ENCODE data around the gene DHX32.

The DHX32 gene

GRCh38 chr10:125849448-125849847, 31.6 kb downstream of the DHX32 start:
- Histone ChIP-seq H3K18ac (ENCODE audit: low read length) (no peak overlapping the region), H3K4me3 (ENCODE audit: low read length) (no peak overlapping the region), H2AK5ac (ENCODE audit: low read length) (no peak overlapping the region), H2BK5ac (ENCODE audit: low read length) (no peak overlapping the region), H2BK15ac (replicated peaks; ENCODE audit: low read depth) (no peak overlapping the region), H2BK120ac (ENCODE audit: low read depth, low read length) (no peak overlapping the region), H3K9ac (ENCODE audit: low read length) (no peak overlapping the region), H3K4ac (ENCODE audit: low read depth, low read length) (no peak overlapping the region), H3K36me3 (ENCODE audit: control insufficient read depth, insufficient read depth, low read length) (peaks cover 3% of the 10 kb centered on the region), H3K4me2 (ENCODE audit: low read length) (no peak overlapping the region), H3K79me1 (ENCODE audit: low read length) (no peaks in the 10 kb centered on the region), H3K27me3 (ENCODE audit: insufficient read depth, low read length, poor library complexity) (no peaks in the 10 kb centered on the region), H3K27ac (ENCODE audit: low read depth, low read length) (no peak overlapping the region), H3K23ac (ENCODE audit: low read length) (no peak overlapping the region), H4K8ac (ENCODE audit: low read depth, low read length) (no peak overlapping the region), H4K5ac (ENCODE audit: low read length) (no peak overlapping the region), H3K79me2 (ENCODE audit: control insufficient read depth, insufficient read depth, low read length) (no peaks in the 10 kb centered on the region), H3K56ac (ENCODE audit: low read length) (no peak overlapping the region), H3K4me1 (ENCODE audit: control insufficient read depth, low read depth, low read length) (no peaks in the 10 kb centered on the region)
- no peak for DNase-seq
- WGBS (ENCODE audit: extremely low coverage, insufficient coverage, low lambda C conversion rate), result no CpG with 5 or more reads among the region's 7 CpGs

DNA sequence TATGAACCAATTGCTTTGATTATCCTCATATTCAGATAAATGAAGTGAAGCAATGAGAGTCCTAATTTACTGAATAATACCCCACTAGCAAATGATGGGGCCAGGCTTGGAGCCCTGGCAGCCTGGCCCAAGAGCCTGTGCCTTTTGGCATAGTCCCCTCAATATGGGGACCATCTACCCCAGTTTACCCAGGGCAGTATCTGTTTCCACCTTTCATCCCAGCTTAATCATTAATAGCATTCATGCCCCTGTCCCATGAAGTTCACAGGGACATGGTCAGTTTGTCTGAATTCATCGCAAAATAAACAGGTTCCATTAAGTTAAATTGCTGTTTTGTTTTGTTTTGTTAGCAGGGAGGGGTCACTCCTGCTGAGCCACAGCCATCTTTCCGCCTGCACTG, 32.2 kb downstream of the DHX32 start:
- Histone ChIP-seq H2BK120ac (ENCODE audit: low read depth, low read length) (no peak overlapping the region), H3K36me3 (ENCODE audit: control insufficient read depth, insufficient read depth, low read length) (peaks cover 3% of the 10 kb centered on the region), H3K18ac (ENCODE audit: low read length) (no peak overlapping the region), H3K27me3 (ENCODE audit: insufficient read depth, low read length, poor library complexity) (no peaks in the 10 kb centered on the region), H2BK15ac (replicated peaks; ENCODE audit: low read depth) (no peak overlapping the region), H3K9ac (ENCODE audit: low read length) (no peak overlapping the region), H3K27ac (ENCODE audit: low read depth, low read length) (no peak overlapping the region), H3K79me2 (ENCODE audit: control insufficient read depth, insufficient read depth, low read length) (no peaks in the 10 kb centered on the region), H4K8ac (ENCODE audit: low read depth, low read length) (no peak overlapping the region), H4K5ac (ENCODE audit: low read length) (no peak overlapping the region), H3K79me1 (ENCODE audit: low read length) (no peaks in the 10 kb centered on the region), H3K23ac (ENCODE audit: low read length) (no peak overlapping the region), H3K56ac (ENCODE audit: low read length) (no peak overlapping the region), H2BK5ac (ENCODE audit: low read length) (no peak overlapping the region), H3K4me3 (ENCODE audit: low read length) (no peak overlapping the region), H3K4ac (ENCODE audit: low read depth, low read length) (no peak overlapping the region), H3K4me2 (ENCODE audit: low read length) (no peak overlapping the region), H2AK5ac (ENCODE audit: low read length) (no peak overlapping the region), H3K4me1 (ENCODE audit: control insufficient read depth, low read depth, low read length) (no peaks in the 10 kb centered on the region)
- WGBS (ENCODE audit: extremely low coverage, insufficient coverage, low lambda C conversion rate), result no CpG with 5 or more reads among the region's 2 CpGs
- DNase-seq, result no peak

DNA sequence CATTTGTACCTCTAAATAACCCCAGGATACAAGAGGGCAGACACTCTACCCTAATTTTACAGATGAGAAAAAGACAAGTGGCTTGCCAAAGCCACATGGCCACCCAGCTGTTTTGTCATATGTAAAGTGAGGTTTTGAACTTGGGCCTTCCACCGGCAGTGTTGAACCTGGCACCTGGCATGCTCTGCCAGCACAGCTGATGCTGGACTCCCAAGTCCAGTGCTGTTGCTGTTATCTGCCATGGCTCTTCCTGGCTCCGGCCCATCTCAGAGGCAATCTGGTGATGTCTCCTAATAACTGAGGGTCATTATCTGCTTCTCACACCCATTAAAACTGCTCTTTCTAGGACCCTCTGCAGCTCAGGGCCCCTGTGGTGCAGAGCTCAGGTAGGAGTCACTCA, 32.7 kb downstream of the DHX32 start:
- no peak overlapping the region for H3K56ac ChIP-seq (ENCODE audit: low read length)
- no peaks in the 10 kb centered on the region for H3K4me1 ChIP-seq (ENCODE audit: control insufficient read depth, low read depth, low read length)
- H3K4me2 ChIP-seq (ENCODE audit: low read length), result no peak overlapping the region
- DNase-seq, result no peak
- H3K18ac ChIP-seq (ENCODE audit: low read length), result no peak overlapping the region
- no peak overlapping the region for H2AK5ac ChIP-seq (ENCODE audit: low read length)
- H3K27me3 ChIP-seq (ENCODE audit: insufficient read depth, low read length, poor library complexity), result no peaks in the 10 kb centered on the region
- H3K4me3 ChIP-seq (ENCODE audit: low read length), result no peak overlapping the region
- H4K5ac ChIP-seq (ENCODE audit: low read length), result no peak overlapping the region
- no peak overlapping the region for H2BK120ac ChIP-seq (ENCODE audit: low read depth, low read length)
- WGBS (ENCODE audit: extremely low coverage, insufficient coverage, low lambda C conversion rate), result no CpG with 5 or more reads among the region's 2 CpGs
- H3K79me1 ChIP-seq (ENCODE audit: low read length), result no peaks in the 10 kb centered on the region
- H3K36me3 ChIP-seq (ENCODE audit: control insufficient read depth, insufficient read depth, low read length), result peaks cover 3% of the 10 kb centered on the region
- no peak overlapping the region for H3K9ac ChIP-seq (ENCODE audit: low read length)
- H3K79me2 ChIP-seq (ENCODE audit: control insufficient read depth, insufficient read depth, low read length), result no peaks in the 10 kb centered on the region
- H3K27ac ChIP-seq (ENCODE audit: low read depth, low read length), result no peak overlapping the region
- H3K23ac ChIP-seq (ENCODE audit: low read length), result no peak overlapping the region
- H4K8ac ChIP-seq (ENCODE audit: low read depth, low read length), result no peak overlapping the region
- H2BK5ac ChIP-seq (ENCODE audit: low read length), result no peak overlapping the region
- H2BK15ac ChIP-seq (replicated peaks; ENCODE audit: low read depth), result no peak overlapping the region
- H3K4ac ChIP-seq (ENCODE audit: low read depth, low read length), result no peak overlapping the region

DNA sequence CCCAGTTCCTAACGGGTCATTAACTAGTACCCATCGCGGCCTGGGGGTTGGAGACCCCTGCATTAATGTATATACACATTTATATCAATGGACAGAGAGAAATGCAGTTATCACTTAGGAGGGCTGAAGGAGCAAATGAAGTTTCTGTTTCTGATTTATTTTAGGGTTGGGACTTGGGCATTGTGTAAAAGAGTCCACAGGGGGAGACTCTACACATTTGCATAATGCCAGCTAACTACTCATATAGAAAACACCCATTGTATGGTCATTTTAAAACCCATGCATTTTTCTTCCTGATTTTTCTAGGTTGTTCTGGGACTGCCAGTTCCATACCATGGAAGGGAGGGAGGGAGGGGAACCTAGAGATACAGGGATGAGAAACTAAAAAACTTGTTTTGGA, 34.2 kb downstream of the DHX32 start:
- no CpG with 5 or more reads among the region's 3 CpGs for WGBS (ENCODE audit: extremely low coverage, insufficient coverage, low lambda C conversion rate)
- H3K79me1 ChIP-seq (ENCODE audit: low read length), result no peaks in the 10 kb centered on the region
- no peak for DNase-seq
- H2BK120ac ChIP-seq (ENCODE audit: low read depth, low read length), result no peak overlapping the region
- H3K27ac ChIP-seq (ENCODE audit: low read depth, low read length), result no peak overlapping the region
- H3K36me3 ChIP-seq (ENCODE audit: control insufficient read depth, insufficient read depth, low read length), result peaks cover 2% of the 10 kb centered on the region
- no peak overlapping the region for H2BK5ac ChIP-seq (ENCODE audit: low read length)
- H4K5ac ChIP-seq (ENCODE audit: low read length), result no peak overlapping the region
- no peak overlapping the region for H3K4me3 ChIP-seq (ENCODE audit: low read length)
- no peak overlapping the region for H3K4ac ChIP-seq (ENCODE audit: low read depth, low read length)
- H3K23ac ChIP-seq (ENCODE audit: low read length), result no peak overlapping the region
- H3K4me2 ChIP-seq (ENCODE audit: low read length), result no peak overlapping the region
- no peaks in the 10 kb centered on the region for H3K27me3 ChIP-seq (ENCODE audit: insufficient read depth, low read length, poor library complexity)
- no peak overlapping the region for H3K9ac ChIP-seq (ENCODE audit: low read length)
- H3K4me1 ChIP-seq (ENCODE audit: control insufficient read depth, low read depth, low read length), result no peaks in the 10 kb centered on the region
- no peak overlapping the region for H2BK15ac ChIP-seq (replicated peaks; ENCODE audit: low read depth)
- no peak overlapping the region for H3K56ac ChIP-seq (ENCODE audit: low read length)
- no peak overlapping the region for H4K8ac ChIP-seq (ENCODE audit: low read depth, low read length)
- no peak overlapping the region for H2AK5ac ChIP-seq (ENCODE audit: low read length)
- no peaks in the 10 kb centered on the region for H3K79me2 ChIP-seq (ENCODE audit: control insufficient read depth, insufficient read depth, low read length)
- H3K18ac ChIP-seq (ENCODE audit: low read length), result no peak overlapping the region

DNA sequence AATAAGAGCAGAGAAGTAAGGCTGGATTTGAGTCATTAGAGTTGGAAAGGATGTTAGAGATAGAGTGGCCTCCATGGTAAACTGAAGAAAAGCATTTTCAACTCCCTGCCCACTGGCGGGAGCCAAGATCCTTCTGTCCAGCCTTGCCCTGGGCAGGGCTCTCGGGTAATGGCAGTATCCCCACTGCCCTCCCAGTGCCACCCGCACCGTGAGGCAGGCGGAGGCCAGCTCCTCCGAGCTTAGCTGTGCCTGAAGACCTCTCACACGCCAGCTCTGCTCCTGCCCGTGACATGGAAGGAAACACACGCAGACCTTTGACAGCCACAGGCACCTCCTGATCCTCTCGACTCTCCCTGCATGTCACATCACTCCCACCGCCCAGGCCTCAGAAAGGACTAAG, 35.5 kb downstream of the DHX32 start:
- no peaks in the 10 kb centered on the region for H3K79me1 ChIP-seq (ENCODE audit: low read length)
- peaks cover 2% of the 10 kb centered on the region for H3K36me3 ChIP-seq (ENCODE audit: control insufficient read depth, insufficient read depth, low read length)
- no peak overlapping the region for H3K18ac ChIP-seq (ENCODE audit: low read length)
- no peak overlapping the region for H2BK15ac ChIP-seq (replicated peaks; ENCODE audit: low read depth)
- H3K79me2 ChIP-seq (ENCODE audit: control insufficient read depth, insufficient read depth, low read length), result no peaks in the 10 kb centered on the region
- WGBS (ENCODE audit: extremely low coverage, insufficient coverage, low lambda C conversion rate), result no CpG with 5 or more reads among the region's 11 CpGs
- H2AK5ac ChIP-seq (ENCODE audit: low read length), result no peak overlapping the region
- no peak for DNase-seq
- H3K56ac ChIP-seq (ENCODE audit: low read length), result no peak overlapping the region
- H3K4me3 ChIP-seq (ENCODE audit: low read length), result no peak overlapping the region
- H3K9ac ChIP-seq (ENCODE audit: low read length), result no peak overlapping the region
- no peak overlapping the region for H3K4ac ChIP-seq (ENCODE audit: low read depth, low read length)
- no peak overlapping the region for H3K27ac ChIP-seq (ENCODE audit: low read depth, low read length)
- no peak overlapping the region for H4K8ac ChIP-seq (ENCODE audit: low read depth, low read length)
- no peak overlapping the region for H2BK5ac ChIP-seq (ENCODE audit: low read length)
- H4K5ac ChIP-seq (ENCODE audit: low read length), result no peak overlapping the region
- H3K27me3 ChIP-seq (ENCODE audit: insufficient read depth, low read length, poor library complexity), result no peaks in the 10 kb centered on the region
- H2BK120ac ChIP-seq (ENCODE audit: low read depth, low read length), result no peak overlapping the region
- H3K23ac ChIP-seq (ENCODE audit: low read length), result no peak overlapping the region
- no peaks in the 10 kb centered on the region for H3K4me1 ChIP-seq (ENCODE audit: control insufficient read depth, low read depth, low read length)
- H3K4me2 ChIP-seq (ENCODE audit: low read length), result no peak overlapping the region

GRCh38 chr10:125844751-125845221, 36.3 kb downstream of the DHX32 start:
- H3K56ac ChIP-seq (ENCODE audit: low read length), result no peak overlapping the region
- H3K4me1 ChIP-seq (ENCODE audit: control insufficient read depth, low read depth, low read length), result no peaks in the 10 kb centered on the region
- no CpG with 5 or more reads among the region's 7 CpGs for WGBS (ENCODE audit: extremely low coverage, insufficient coverage, low lambda C conversion rate)
- no peak overlapping the region for H4K5ac ChIP-seq (ENCODE audit: low read length)
- no peak overlapping the region for H3K4me3 ChIP-seq (ENCODE audit: low read length)
- no peak overlapping the region for H2AK5ac ChIP-seq (ENCODE audit: low read length)
- H2BK5ac ChIP-seq (ENCODE audit: low read length), result no peak overlapping the region
- H3K79me2 ChIP-seq (ENCODE audit: control insufficient read depth, insufficient read depth, low read length), result no peaks in the 10 kb centered on the region
- H3K4me2 ChIP-seq (ENCODE audit: low read length), result no peak overlapping the region
- no peak overlapping the region for H3K4ac ChIP-seq (ENCODE audit: low read depth, low read length)
- DNase-seq, result no peak
- H3K36me3 ChIP-seq (ENCODE audit: control insufficient read depth, insufficient read depth, low read length), result peaks cover 5% of the 10 kb centered on the region
- no peak overlapping the region for H3K9ac ChIP-seq (ENCODE audit: low read length)
- no peaks in the 10 kb centered on the region for H3K79me1 ChIP-seq (ENCODE audit: low read length)
- H3K27me3 ChIP-seq (ENCODE audit: insufficient read depth, low read length, poor library complexity), result no peaks in the 10 kb centered on the region
- H3K23ac ChIP-seq (ENCODE audit: low read length), result no peak overlapping the region
- H3K18ac ChIP-seq (ENCODE audit: low read length), result no peak overlapping the region
- H3K27ac ChIP-seq (ENCODE audit: low read depth, low read length), result no peak overlapping the region
- H4K8ac ChIP-seq (ENCODE audit: low read depth, low read length), result no peak overlapping the region
- H2BK120ac ChIP-seq (ENCODE audit: low read depth, low read length), result no peak overlapping the region
- no peak overlapping the region for H2BK15ac ChIP-seq (replicated peaks; ENCODE audit: low read depth)
